Hepatocyte (in vitro differentiated cells): ENCODE data around the gene PAN2. TPM values are rescaled to one million over a fixed set of nuclear protein-coding genes. Genes with fewer than 3 reads are reported as not detected.
A peak's percentile ranks its signal among the peaks of the same experiment; 100 is the strongest.

Experiments used
- DNase-seq: peaks from one replicate; pipeline ENCODE4 v3.0.0-alpha.2; 2016; ENCODE audit warnings: low spot score
- H2AFZ ChIP-seq: fragments of 200-600 bp; sonication (generic); 2 replicates; pipeline ENCODE4 v1.6.0; 2016; ENCODE audit warnings: antibody characterized with exemption, mild to moderate bottlenecking
- H3K27ac ChIP-seq: fragments of 200-600 bp; sonication (generic); 2 replicates; pipeline ENCODE4 v1.5.1; 2016; ENCODE audit warnings: mild to moderate bottlenecking
- H3K27me3 ChIP-seq: fragments of 200-600 bp; sonication (generic); 2 replicates; pipeline ENCODE4 v1.6.1; 2016
- H3K36me3 ChIP-seq: fragments of 200-600 bp; sonication (generic); replicated peaks from 2 replicates; pipeline ENCODE4 v1.5.1; 2016; ENCODE audit warnings: low read depth; ENCODE audit not compliant: insufficient read depth
- H3K4me1 ChIP-seq: fragments of 200-600 bp; sonication (generic); 2 replicates; pipeline ENCODE4 v1.5.1; 2016; ENCODE audit warnings: mild to moderate bottlenecking, moderate library complexity; ENCODE audit not compliant: insufficient read depth
- H3K4me2 ChIP-seq: fragments of 200-600 bp; sonication (generic); 2 replicates; pipeline ENCODE4 v1.6.0; 2016
- H3K4me3 ChIP-seq: fragments of 200-600 bp; sonication (generic); 2 replicates; pipeline ENCODE4 v1.5.1; 2016; ENCODE audit warnings: mild to moderate bottlenecking
- H3K79me2 ChIP-seq: fragments of 200-600 bp; sonication (generic); 2 replicates; pipeline ENCODE4 v1.6.0; 2017; ENCODE audit warnings: mild to moderate bottlenecking
- H3K9me2 ChIP-seq: fragments of 200-600 bp; sonication (generic); replicated peaks from 2 replicates; pipeline ENCODE4 v1.6.0; 2017; ENCODE audit warnings: mild to moderate bottlenecking; ENCODE audit not compliant: insufficient read depth
- H3K9me3 ChIP-seq: fragments of 200-600 bp; sonication (generic); 2 replicates; pipeline ENCODE4 v1.5.1; 2016; ENCODE audit warnings: low read depth, mild to moderate bottlenecking
- H4K20me1 ChIP-seq: fragments of 200-600 bp; sonication (generic); 2 replicates; pipeline ENCODE4 v1.6.0; 2016; ENCODE audit warnings: mild to moderate bottlenecking; ENCODE audit not compliant: insufficient read depth, poor library complexity, severe bottlenecking
- EZH2 ChIP-seq: fragments of 200-600 bp; sonication (generic); IDR thresholded peaks from 2 replicates; pipeline ENCODE4 v1.6.1; 2016; ENCODE audit warnings: antibody characterized with exemption, mild to moderate bottlenecking, borderline replicate concordance
- EZH2phosphoT487 ChIP-seq: fragments of 200-600 bp; sonication (generic); IDR thresholded peaks from one replicate; pipeline ENCODE4 v1.6.1; 2018; ENCODE audit warnings: antibody characterized with exemption, mild to moderate bottlenecking, low read depth, moderate library complexity; ENCODE audit not compliant: unreplicated experiment, severe bottlenecking
- WGBS: methylation state at CpG from one replicate; pipeline ENCODE4 v1.1.6; 2016; ENCODE audit warnings: low lambda C conversion rate; ENCODE audit errors: missing lambda C conversion rate; 5-methylcytosine and 5-hydroxymethylcytosine counted together
- polyA plus RNA-seq: library from polyadenylated mRNA; unstranded; fragments of >200 nt; fragmentation: Nextera tagmentation; extraction: Ambion mirVana; gene quantifications from 2 replicates; pipeline ENCODE4 v1.2.1, GENCODE V29; 2016
- small RNA-seq: library from RNA; depleted of rRNA; stranded (forward); fragments of <200 nt; gene quantifications from one replicate; pipeline ENCODE3, GENCODE V24; 2014
- total RNA-seq: library from RNA; depleted of rRNA; stranded (reverse); fragments of >200 nt; gene quantifications from 2 replicates; pipeline ENCODE4 v1.2.3, GENCODE V29; 2014
- TF ChIP-seq, protein P1 (sequence below): fragments of 200-600 bp; sonication (generic); IDR thresholded peaks from 2 replicates; pipeline ENCODE4 v1.5.1; 2016; ENCODE audit warnings: antibody characterized with exemption, mild to moderate bottlenecking; ENCODE audit not compliant: poor library complexity

PAN2 gene
- total and polyA plus RNA-seq, 2 experiments from 2014 or later = 23.6 to 29.4 TPM

DNA sequence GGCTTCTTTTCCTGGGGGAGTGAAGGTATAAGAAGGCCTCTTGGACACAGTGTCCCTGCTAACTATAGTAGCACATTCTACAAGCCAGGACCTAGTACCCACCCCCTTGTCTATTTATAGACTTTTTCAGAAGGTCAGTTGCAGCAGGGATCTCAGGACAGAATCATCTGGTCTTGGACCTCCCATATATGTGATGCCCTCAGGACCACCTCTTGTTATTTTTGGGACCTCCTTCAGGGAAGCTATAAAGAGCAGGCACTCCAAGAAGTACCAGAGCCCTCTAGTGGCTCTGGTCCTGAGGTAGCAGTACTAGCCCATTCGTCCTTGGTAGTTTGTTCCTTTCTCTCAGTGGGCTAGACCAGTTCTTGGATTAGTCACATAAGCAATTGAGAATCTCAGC is 62.8 kb downstream of the PAN2 start:
- Histone ChIP-seq H2AFZ (no peak overlapping the region), H3K4me2 (no peak overlapping the region), H3K4me3 (no peak overlapping the region), H3K9me2 (no peaks in the 10 kb centered on the region), H3K4me1 (peaks cover 4% of the 10 kb centered on the region), H3K27ac (no peak overlapping the region), H3K79me2 (no peaks in the 10 kb centered on the region), H4K20me1 (no peaks in the 10 kb centered on the region), H3K36me3 (peaks cover 3% of the 10 kb centered on the region), H3K9me3 (no peaks in the 10 kb centered on the region), H3K27me3 (no peaks in the 10 kb centered on the region)
- DNase-seq = peak; percentile 34
- no peak for TF ChIP-seq EZH2phosphoT487
- TF ChIP-seq, protein P1, sequence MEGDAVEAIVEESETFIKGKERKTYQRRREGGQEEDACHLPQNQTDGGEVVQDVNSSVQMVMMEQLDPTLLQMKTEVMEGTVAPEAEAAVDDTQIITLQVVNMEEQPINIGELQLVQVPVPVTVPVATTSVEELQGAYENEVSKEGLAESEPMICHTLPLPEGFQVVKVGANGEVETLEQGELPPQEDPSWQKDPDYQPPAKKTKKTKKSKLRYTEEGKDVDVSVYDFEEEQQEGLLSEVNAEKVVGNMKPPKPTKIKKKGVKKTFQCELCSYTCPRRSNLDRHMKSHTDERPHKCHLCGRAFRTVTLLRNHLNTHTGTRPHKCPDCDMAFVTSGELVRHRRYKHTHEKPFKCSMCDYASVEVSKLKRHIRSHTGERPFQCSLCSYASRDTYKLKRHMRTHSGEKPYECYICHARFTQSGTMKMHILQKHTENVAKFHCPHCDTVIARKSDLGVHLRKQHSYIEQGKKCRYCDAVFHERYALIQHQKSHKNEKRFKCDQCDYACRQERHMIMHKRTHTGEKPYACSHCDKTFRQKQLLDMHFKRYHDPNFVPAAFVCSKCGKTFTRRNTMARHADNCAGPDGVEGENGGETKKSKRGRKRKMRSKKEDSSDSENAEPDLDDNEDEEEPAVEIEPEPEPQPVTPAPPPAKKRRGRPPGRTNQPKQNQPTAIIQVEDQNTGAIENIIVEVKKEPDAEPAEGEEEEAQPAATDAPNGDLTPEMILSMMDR = peak; percentile 46
- TF ChIP-seq EZH2 = no peak
- 42% methylated on average over 1 of the region's 1 CpG for WGBS

DNA sequence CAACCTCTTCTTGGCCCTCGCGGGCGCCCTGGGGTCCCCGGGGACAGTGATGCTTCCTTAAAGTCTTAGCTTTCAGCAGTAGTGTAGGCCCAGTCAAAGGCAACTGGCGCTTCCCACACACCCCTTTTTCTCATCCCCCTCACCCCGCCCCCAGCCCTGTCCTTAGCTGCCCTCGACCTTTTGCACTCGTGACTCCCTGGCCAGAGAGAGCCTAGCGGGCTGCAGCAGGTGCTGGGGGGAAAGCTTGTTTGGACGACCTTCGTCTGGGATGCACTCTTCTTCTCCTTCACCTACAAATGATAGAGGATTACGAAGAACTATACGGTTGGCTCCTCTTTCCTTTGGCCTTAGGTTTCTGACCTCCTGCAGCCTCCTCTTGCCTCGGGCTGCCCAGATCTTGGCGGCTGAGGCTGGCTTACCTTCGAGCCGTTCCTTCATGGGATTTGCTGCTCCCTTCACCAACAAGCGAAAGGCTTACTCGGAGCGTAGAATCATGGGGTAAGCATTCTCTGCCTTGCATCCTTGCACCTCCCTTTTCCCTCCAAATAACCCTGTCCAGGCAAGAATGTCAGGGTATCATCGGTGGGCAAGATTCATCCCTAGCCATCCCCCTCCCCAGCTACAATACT is 66.2 kb downstream of the PAN2 start:
- no peaks in the 10 kb centered on the region for H3K27me3 ChIP-seq
- peak overlapping the region; percentile 91 for H3K4me2 ChIP-seq
- no peaks in the 10 kb centered on the region for H4K20me1 ChIP-seq
- H3K9me3 ChIP-seq = no peaks in the 10 kb centered on the region
- no peaks in the 10 kb centered on the region for H3K9me2 ChIP-seq
- peak overlapping the region; percentile 94 for H3K4me3 ChIP-seq
- TF ChIP-seq EZH2 (no peak), EZH2phosphoT487 (no peak)
- TF ChIP-seq, protein P1 = no peak
- H3K79me2 ChIP-seq = no peaks in the 10 kb centered on the region
- H2AFZ ChIP-seq = peak overlapping the region; percentile 98
- WGBS = 27% methylated on average over 18 of the region's 21 CpGs
- no peaks in the 10 kb centered on the region for H3K36me3 ChIP-seq
- DNase-seq = peak; percentile 37
- H3K4me1 ChIP-seq = peaks cover 5% of the 10 kb centered on the region
- H3K27ac ChIP-seq = peak overlapping the region; percentile 99

DNA sequence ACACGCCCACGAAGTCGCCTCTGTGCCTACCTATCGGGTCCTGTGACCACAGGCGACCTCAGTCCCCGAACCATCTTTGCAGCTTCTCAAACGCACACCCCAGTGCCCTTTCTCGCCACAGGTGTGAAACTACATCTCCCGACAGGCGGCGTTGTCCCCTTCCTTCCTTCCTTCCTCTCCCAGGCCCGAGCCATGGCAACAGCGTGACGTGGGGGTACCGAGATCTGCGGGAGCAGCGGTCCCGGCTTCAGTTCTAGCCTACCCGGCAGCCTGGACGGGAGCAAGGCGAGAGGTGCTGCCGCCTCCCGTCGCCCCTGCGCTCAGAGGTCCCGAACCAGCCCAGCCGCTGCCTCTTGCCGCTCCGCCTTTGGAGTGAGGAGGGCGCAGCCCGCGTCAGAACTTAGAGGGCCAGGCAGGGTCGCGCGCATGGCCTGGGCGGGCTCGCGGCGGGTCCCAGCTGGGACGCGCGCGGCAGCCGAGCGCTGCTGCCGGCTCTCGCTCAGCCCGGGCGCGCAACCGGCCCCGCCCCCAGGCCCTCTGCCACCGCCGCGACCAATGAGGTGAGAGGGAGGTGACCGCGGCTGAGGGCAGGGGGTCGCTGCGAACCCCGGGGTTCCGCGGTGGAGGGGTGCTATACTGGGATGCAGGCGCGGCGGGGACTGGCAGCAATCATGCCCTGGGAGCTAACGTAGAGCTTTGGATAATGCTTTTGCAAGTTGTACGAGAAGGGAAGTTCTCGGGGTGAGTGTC is 66.9 kb downstream of the PAN2 start, which contains the start of gene COQ10A:
TSS of gene COQ10A (plus strand) at position 250 of the 750 bp plus-strand sequence. CDS start at position 427, 177 bp downstream.
- no peaks in the 10 kb centered on the region for H3K79me2 ChIP-seq

More for the DNA sequence above, 66.9 kb downstream of the PAN2 start, which contains the start of gene COQ10A:
- Histone ChIP-seq H3K27me3 (no peaks in the 10 kb centered on the region), H3K36me3 (no peaks in the 10 kb centered on the region), H3K4me2 (peak within 1 kb of the TSS; percentile 91), H3K9me2 (no peaks in the 10 kb centered on the region), H3K4me1 (peaks cover 5% of the 10 kb centered on the region), H3K27ac (peak within 1 kb of the TSS; percentile 99), H3K4me3 (peak within 1 kb of the TSS; percentile 94), H2AFZ (peak within 1 kb of the TSS; percentile 98), H4K20me1 (no peaks in the 10 kb centered on the region), H3K9me3 (no peaks in the 10 kb centered on the region)
- under 1% methylated on average over 68 of the region's 68 CpGs for WGBS
- TF ChIP-seq EZH2 (no peak), EZH2phosphoT487 (no peak)
- TF ChIP-seq, protein P1 = peak; percentile 56
- DNase-seq = peak; percentile 92

Small RNA genes lying within 50 kb of the gene (small RNA-seq; reads per million reads assigned to genes)
- not detected for gene RNU7-40P

Other genes with a start within 250 kb of the PAN2 start
- gene PA2G4, start 229.4 kb downstream of the PAN2 start, total RNA-seq = 87.9 and 90.7 TPM in 2 replicates
- gene PA2G4, start 229.4 kb downstream of the PAN2 start, polyA plus RNA-seq = 102 and 109 TPM in 2 replicates
- 2,379 and 2,801 TPM in 2 replicates for gene RPL41, start 217.4 kb downstream of the PAN2 start, total RNA-seq
- gene RPL41, start 217.4 kb downstream of the PAN2 start, polyA plus RNA-seq = 2,115 and 2,240 TPM in 2 replicates
- 3.7 and 9.0 TPM in 2 replicates for gene ZC3H10, start 215.7 kb downstream of the PAN2 start, total RNA-seq
- gene ZC3H10, start 215.7 kb downstream of the PAN2 start, polyA plus RNA-seq = 2.2 and 5.7 TPM in 2 replicates
- 44.9 and 52.3 TPM in 2 replicates for gene ESYT1, start 205.7 kb downstream of the PAN2 start, total RNA-seq
- 40.0 and 43.8 TPM in 2 replicates for gene ESYT1, start 205.7 kb downstream of the PAN2 start, polyA plus RNA-seq
- 80.6 and 98.1 TPM in 2 replicates for gene MYL6B, start 181.4 kb downstream of the PAN2 start, total RNA-seq
- 82.2 and 83.9 TPM in 2 replicates for gene MYL6B, start 181.4 kb downstream of the PAN2 start, polyA plus RNA-seq
- gene MYL6, start 175.6 kb downstream of the PAN2 start, total RNA-seq = 1,441 and 1,490 TPM in 2 replicates
- 2,273 and 2,387 TPM in 2 replicates for gene MYL6, start 175.6 kb downstream of the PAN2 start, polyA plus RNA-seq
- 34.8 and 37.4 TPM in 2 replicates for gene SMARCC2, start 144.5 kb downstream of the PAN2 start, total RNA-seq
- 68.6 and 72.4 TPM in 2 replicates for gene SMARCC2, start 144.5 kb downstream of the PAN2 start, polyA plus RNA-seq
- gene RNF41, start 112.1 kb downstream of the PAN2 start, total RNA-seq = 47.6 and 66.4 TPM in 2 replicates
- 12.2 and 22.5 TPM in 2 replicates for gene RNF41, start 112.1 kb downstream of the PAN2 start, polyA plus RNA-seq
- 21.9 and 35.4 TPM in 2 replicates for gene NABP2, start 109.7 kb downstream of the PAN2 start, total RNA-seq
- 12.4 and 12.5 TPM in 2 replicates for gene NABP2, start 109.7 kb downstream of the PAN2 start, polyA plus RNA-seq
- gene SLC39A5, start 103.9 kb downstream of the PAN2 start, total RNA-seq = 179 and 187 TPM in 2 replicates
- gene SLC39A5, start 103.9 kb downstream of the PAN2 start, polyA plus RNA-seq = 155 and 167 TPM in 2 replicates
- gene ANKRD52, start 75.6 kb downstream of the PAN2 start, total RNA-seq = 21.9 and 23.3 TPM in 2 replicates
- gene ANKRD52, start 75.6 kb downstream of the PAN2 start, polyA plus RNA-seq = 37.2 and 46.8 TPM in 2 replicates
- 7.8 and 8.2 TPM in 2 replicates for gene COQ10A, start 67.1 kb downstream of the PAN2 start, total RNA-seq
- gene COQ10A, start 67.1 kb downstream of the PAN2 start, polyA plus RNA-seq = 9.6 and 10.7 TPM in 2 replicates
- 111 and 115 TPM in 2 replicates for gene CS, start 33.7 kb downstream of the PAN2 start, total RNA-seq
- gene CS, start 33.7 kb downstream of the PAN2 start, polyA plus RNA-seq = 83.2 and 96.6 TPM in 2 replicates
- 155 and 179 TPM in 2 replicates for gene CNPY2, start 18.0 kb downstream of the PAN2 start, total RNA-seq
- gene CNPY2, start 18.0 kb downstream of the PAN2 start, polyA plus RNA-seq = 428 and 474 TPM in 2 replicates
- gene IL23A, start 4.9 kb upstream of the PAN2 start, total RNA-seq = 2.0 and 2.3 TPM in 2 replicates
- 2.1 and 3.1 TPM in 2 replicates for gene IL23A, start 4.9 kb upstream of the PAN2 start, polyA plus RNA-seq
- 148 and 157 TPM in 2 replicates for gene STAT2, start 26.1 kb upstream of the PAN2 start, total RNA-seq
- 90.1 and 104 TPM in 2 replicates for gene STAT2, start 26.1 kb upstream of the PAN2 start, polyA plus RNA-seq
- gene APOF, start 28.9 kb upstream of the PAN2 start, total RNA-seq = 0.12 TPM in 1 of 2 replicates, not detected in the other
- 0.55 TPM in 1 of 2 replicates, not detected in the other for gene APOF, start 28.9 kb upstream of the PAN2 start, polyA plus RNA-seq
- 7.9 and 9.6 TPM in 2 replicates for gene TIMELESS, start 115.4 kb upstream of the PAN2 start, total RNA-seq
- 12.4 and 13.0 TPM in 2 replicates for gene TIMELESS, start 115.4 kb upstream of the PAN2 start, polyA plus RNA-seq
- 0.08 TPM in 1 of 2 replicates, not detected in the other for gene MIP, start 120.7 kb upstream of the PAN2 start, total RNA-seq
- 0.30 TPM in 1 of 2 replicates, not detected in the other for gene MIP, start 120.7 kb upstream of the PAN2 start, polyA plus RNA-seq
- 2.5 and 3.4 TPM in 2 replicates for gene SPRYD4, start 134.6 kb upstream of the PAN2 start, total RNA-seq
- gene SPRYD4, start 134.6 kb upstream of the PAN2 start, polyA plus RNA-seq = 3.2 TPM in 2 replicates
- gene GLS2, start 154.2 kb upstream of the PAN2 start, total RNA-seq = 6.1 and 6.4 TPM in 2 replicates
- gene GLS2, start 154.2 kb upstream of the PAN2 start, polyA plus RNA-seq = 3.3 and 3.5 TPM in 2 replicates
- gene RBMS2, start 187.8 kb upstream of the PAN2 start, total RNA-seq = 14.6 and 15.2 TPM in 2 replicates
- 15.9 and 18.8 TPM in 2 replicates for gene RBMS2, start 187.8 kb upstream of the PAN2 start, polyA plus RNA-seq